Fibroblast of gingiva (primary cell): Measurements from ENCODE around the gene ZBED6.

Experiments used
- DNase-seq: peaks from one replicate; pipeline ENCODE4 v3.0.0-alpha.2; 2011; ENCODE audit warnings: low read depth

Gene ZBED6

GRCh38 chr1:203840208-203840808 is 44.9 kb downstream of the ZBED6 start:
- DNase-seq, result no peak

DNA sequence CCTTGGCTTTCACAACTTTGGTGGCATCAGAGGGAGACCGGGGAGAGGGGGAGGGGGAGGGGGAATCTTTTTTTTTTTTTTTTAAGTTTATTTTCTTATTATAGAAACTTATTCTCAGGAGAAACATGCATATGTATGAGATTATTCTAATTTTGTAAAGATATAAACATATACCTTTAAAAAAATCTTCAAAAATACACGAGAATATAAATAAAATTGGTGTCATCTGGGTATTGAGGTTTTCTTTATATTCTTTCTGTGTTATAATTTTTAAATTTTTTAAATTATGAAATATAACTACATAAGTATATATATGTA is 47.1 kb downstream of the ZBED6 start:
- DNase-seq, result no peak

GRCh38 chr1:203843435-203843834 is 48.0 kb downstream of the ZBED6 start:
- no peak for DNase-seq
